ENCODE measurements around the gene LPP. TPM values are rescaled to one million over a fixed set of nuclear protein-coding genes. Genes with fewer than 3 reads are reported as not detected.

LPP gene
- total RNA-seq, 1 experiment from 2014 or later, result 148 TPM

- Histone ChIP-seq H3K4me2 (no peak overlapping the region), H3K79me2 (ENCODE audit: low read depth) (no peaks in the 10 kb centered on the region), H3K4me3 (no peak overlapping the region), H3K36me3 (ENCODE audit: low read depth) (peaks cover 10% of the 10 kb centered on the region; the same call in 1 of the 2 replicates), H3F3A (ENCODE audit: insufficient read depth, low read depth) (0 out of 2 replicates have a peak, but pooled peaks cover 9% of the 10 kb centered on the region), H4K20me1 (ENCODE audit: insufficient read depth) (no peaks in the 10 kb centered on the region), H3K9me3 (ENCODE audit: insufficient read depth, low read depth) (no peaks in the 10 kb centered on the region), H3K4me1 (replicated peaks; ENCODE audit: insufficient read depth) (peaks cover 10% of the 10 kb centered on the region; the same call in 1 of the 2 replicates), H2AFZ (no peak overlapping the region), H3K9me2 (ENCODE audit: insufficient read depth) (0 out of 2 replicates have a peak, but pooled peaks cover 4% of the 10 kb centered on the region), H3K27ac (no peak overlapping the region), H3K27me3 (ENCODE audit: insufficient read depth, low read depth) (no peaks in the 10 kb centered on the region)
- TF ChIP-seq, protein P1, sequence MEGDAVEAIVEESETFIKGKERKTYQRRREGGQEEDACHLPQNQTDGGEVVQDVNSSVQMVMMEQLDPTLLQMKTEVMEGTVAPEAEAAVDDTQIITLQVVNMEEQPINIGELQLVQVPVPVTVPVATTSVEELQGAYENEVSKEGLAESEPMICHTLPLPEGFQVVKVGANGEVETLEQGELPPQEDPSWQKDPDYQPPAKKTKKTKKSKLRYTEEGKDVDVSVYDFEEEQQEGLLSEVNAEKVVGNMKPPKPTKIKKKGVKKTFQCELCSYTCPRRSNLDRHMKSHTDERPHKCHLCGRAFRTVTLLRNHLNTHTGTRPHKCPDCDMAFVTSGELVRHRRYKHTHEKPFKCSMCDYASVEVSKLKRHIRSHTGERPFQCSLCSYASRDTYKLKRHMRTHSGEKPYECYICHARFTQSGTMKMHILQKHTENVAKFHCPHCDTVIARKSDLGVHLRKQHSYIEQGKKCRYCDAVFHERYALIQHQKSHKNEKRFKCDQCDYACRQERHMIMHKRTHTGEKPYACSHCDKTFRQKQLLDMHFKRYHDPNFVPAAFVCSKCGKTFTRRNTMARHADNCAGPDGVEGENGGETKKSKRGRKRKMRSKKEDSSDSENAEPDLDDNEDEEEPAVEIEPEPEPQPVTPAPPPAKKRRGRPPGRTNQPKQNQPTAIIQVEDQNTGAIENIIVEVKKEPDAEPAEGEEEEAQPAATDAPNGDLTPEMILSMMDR (conservative IDR thresholded peaks at IDR 0.05), result no peak
- no peak for TF ChIP-seq EZH2 (IDR thresholded peaks at IDR 0.05; ENCODE audit: low read depth)
- CTCF ChIA-PET, result no interaction called here
- no TSS peak for BruUV-seq (replicated peaks)
- POLR2A ChIA-PET (ENCODE audit: unreplicated experiment), result no interaction called here
- DNase-seq, result peak in 1 of 2 experiments; percentile 3
- intact Hi-C loops (cut with micrococcal nuclease; ENCODE audit: unreplicated experiment), result no loop called here
Measured at GRCh38 chr3:188489639-188490405, 335.9 kb downstream of the LPP start.

GRCh38 chr3:188490416-188490815, 336.5 kb downstream of the LPP start:
- Histone ChIP-seq H3K79me2 (ENCODE audit: low read depth) (no peaks in the 10 kb centered on the region), H3K27ac (no peak overlapping the region), H3K36me3 (ENCODE audit: low read depth) (0 out of 2 replicates have a peak, but pooled peaks cover 6% of the 10 kb centered on the region), H4K20me1 (ENCODE audit: insufficient read depth) (no peaks in the 10 kb centered on the region), H3K9me2 (ENCODE audit: insufficient read depth) (0 out of 2 replicates have a peak, but pooled peaks cover 4% of the 10 kb centered on the region), H3K4me2 (no peak overlapping the region), H2AFZ (no peak overlapping the region), H3K9me3 (ENCODE audit: insufficient read depth, low read depth) (no peaks in the 10 kb centered on the region), H3F3A (ENCODE audit: insufficient read depth, low read depth) (0 out of 2 replicates have a peak, but pooled peaks cover 9% of the 10 kb centered on the region), H3K4me3 (no peak overlapping the region), H3K27me3 (ENCODE audit: insufficient read depth, low read depth) (no peaks in the 10 kb centered on the region), H3K4me1 (replicated peaks; ENCODE audit: insufficient read depth) (peaks cover 10% of the 10 kb centered on the region; the same call in 1 of the 2 replicates)
- TF ChIP-seq, protein P1 (conservative IDR thresholded peaks at IDR 0.05), result no peak
- TF ChIP-seq EZH2 (IDR thresholded peaks at IDR 0.05; ENCODE audit: low read depth), result no peak
- POLR2A ChIA-PET (ENCODE audit: unreplicated experiment), result no interaction called here
- CTCF ChIA-PET, result no interaction called here
- BruUV-seq (replicated peaks), result no TSS peak
- intact Hi-C loops (cut with micrococcal nuclease; ENCODE audit: unreplicated experiment), result no loop called here
- DNase-seq, result no peak

GRCh38 chr3:188491276-188491687, 337.3 kb downstream of the LPP start:
- CTCF ChIA-PET, result no interaction called here

More at GRCh38 chr3:188491276-188491687, 337.3 kb downstream of the LPP start:
- TF ChIP-seq, protein P1 (conservative IDR thresholded peaks at IDR 0.05), result no peak
- TF ChIP-seq EZH2 (IDR thresholded peaks at IDR 0.05; ENCODE audit: low read depth), result no peak
- no peaks in the 10 kb centered on the region for H4K20me1 ChIP-seq (ENCODE audit: insufficient read depth)
- 0 out of 2 replicates have a peak, but pooled peaks cover 5% of the 10 kb centered on the region for H3F3A ChIP-seq (ENCODE audit: insufficient read depth, low read depth)
- no TSS peak for BruUV-seq (replicated peaks)
- peak in 1 of 2 experiments; percentile 10 for DNase-seq
- H3K4me2 ChIP-seq, result no peak overlapping the region
- no peak overlapping the region for H3K27ac ChIP-seq
- no peak overlapping the region for H3K4me3 ChIP-seq
- intact Hi-C loops (cut with micrococcal nuclease; ENCODE audit: unreplicated experiment), result no loop called here
- H3K4me1 ChIP-seq (replicated peaks; ENCODE audit: insufficient read depth), result peaks cover 10% of the 10 kb centered on the region; the same call in 1 of the 2 replicates
- no peaks in the 10 kb centered on the region for H3K9me3 ChIP-seq (ENCODE audit: insufficient read depth, low read depth)
- no peaks in the 10 kb centered on the region for H3K27me3 ChIP-seq (ENCODE audit: insufficient read depth, low read depth)
- H3K79me2 ChIP-seq (ENCODE audit: low read depth), result no peaks in the 10 kb centered on the region
- H2AFZ ChIP-seq, result no peak overlapping the region
- 0 out of 2 replicates have a peak, but pooled peaks cover 4% of the 10 kb centered on the region for H3K9me2 ChIP-seq (ENCODE audit: insufficient read depth)
- 0 out of 2 replicates have a peak, but pooled peaks cover 2% of the 10 kb centered on the region for H3K36me3 ChIP-seq (ENCODE audit: low read depth)
- POLR2A ChIA-PET (ENCODE audit: unreplicated experiment), result no interaction called here

Measured in PC-9 (cell line).